ENCODE measurements around the gene FLCN. TPM values are rescaled to one million over a fixed set of nuclear protein-coding genes. Genes with fewer than 3 reads are reported as not detected.
"Not testable (repeated sequence)": the region's sequence is repeated elsewhere in the genome, so short reads cannot be mapped to it uniquely, and the experiment has no call there.

The FLCN gene
- total RNA-seq, 1 donor from 2014 or later, result 30.4 TPM

GRCh38 chr17:17184985-17185757 lies 51.8 kb downstream of the FLCN start:
- intact Hi-C loops (cut with micrococcal nuclease), result loop anchor here (5.0 to 10.0 kb wide), 2 partner anchors 52 to 140 kb away; partner anchors contain the start of genes FLCN and MPRIP
- H3K4me1 Mint-ChIP-seq (ENCODE audit: low read depth), result peaks cover 64% of the 10 kb centered on the region
- not testable (repeated sequence) for DNase-seq (ENCODE audit: low spot score); H3K27me3 Mint-ChIP-seq (ENCODE audit: low read depth); H3K9me3 Mint-ChIP-seq
- H3K36me3 Mint-ChIP-seq (ENCODE audit: low read depth), result peaks cover 70% of the 10 kb centered on the region
- peak overlapping the region; percentile 47 for H3K4me3 Mint-ChIP-seq (ENCODE audit: low read depth)
- peak overlapping the region; percentile 90 for H3K27ac Mint-ChIP-seq

GRCh38 chr17:17183744-17184143 lies 53.2 kb downstream of the FLCN start:
- no peaks in the 10 kb centered on the region for H3K9me3 Mint-ChIP-seq
- no peak overlapping the region for H3K4me3 Mint-ChIP-seq (ENCODE audit: low read depth)
- intact Hi-C loops (cut with micrococcal nuclease), result loop anchor here (2.0 to 10.0 kb wide), 3 partner anchors 23 to 139 kb away; partner anchors contain the start of genes FLCN, MPRIP and PLD6
- H3K36me3 Mint-ChIP-seq (ENCODE audit: low read depth), result peaks cover 77% of the 10 kb centered on the region
- no peak for DNase-seq (ENCODE audit: low spot score)
- H3K27ac Mint-ChIP-seq, result peak overlapping the region; percentile 90
- H3K4me1 Mint-ChIP-seq (ENCODE audit: low read depth), result peaks cover 74% of the 10 kb centered on the region
- no peaks in the 10 kb centered on the region for H3K27me3 Mint-ChIP-seq (ENCODE audit: low read depth)

GRCh38 chr17:17182598-17183136 lies 54.3 kb downstream of the FLCN start:
- peak overlapping the region; percentile 76 for H3K4me3 Mint-ChIP-seq (ENCODE audit: low read depth)
- H3K27ac Mint-ChIP-seq, result no peak overlapping the region
- no peak for DNase-seq (ENCODE audit: low spot score)
- intact Hi-C loops (cut with micrococcal nuclease), result loop anchor here (2.0 to 10.0 kb wide), 3 partner anchors 24 to 138 kb away; partner anchors contain the start of genes FLCN, MPRIP and PLD6
- H3K27me3 Mint-ChIP-seq (ENCODE audit: low read depth), result no peaks in the 10 kb centered on the region
- H3K36me3 Mint-ChIP-seq (ENCODE audit: low read depth), result peaks cover 76% of the 10 kb centered on the region
- peaks cover 79% of the 10 kb centered on the region for H3K4me1 Mint-ChIP-seq (ENCODE audit: low read depth)
- no peaks in the 10 kb centered on the region for H3K9me3 Mint-ChIP-seq

- intact Hi-C loops (cut with micrococcal nuclease), result loop anchor here (2.0 to 10.0 kb wide), 3 partner anchors 25 to 137 kb away; partner anchors contain the start of genes FLCN, MPRIP and PLD6
- H3K4me1 Mint-ChIP-seq (ENCODE audit: low read depth), result peaks cover 81% of the 10 kb centered on the region
- H3K4me3 Mint-ChIP-seq (ENCODE audit: low read depth), result peak overlapping the region; percentile 76
- H3K27ac Mint-ChIP-seq, result peak overlapping the region; percentile 91
- no peaks in the 10 kb centered on the region for H3K9me3 Mint-ChIP-seq
- H3K36me3 Mint-ChIP-seq (ENCODE audit: low read depth), result peaks cover 77% of the 10 kb centered on the region
- H3K27me3 Mint-ChIP-seq (ENCODE audit: low read depth), result no peaks in the 10 kb centered on the region
- peak; percentile 40 for DNase-seq (ENCODE audit: low spot score)
Measured at GRCh38 chr17:17181666-17182597, 55.0 kb downstream of the FLCN start.

GRCh38 chr17:17180741-17181525 lies 56.0 kb downstream of the FLCN start:
- peaks cover 82% of the 10 kb centered on the region for H3K4me1 Mint-ChIP-seq (ENCODE audit: low read depth)
- H3K4me3 Mint-ChIP-seq (ENCODE audit: low read depth), result peak overlapping the region; percentile 72
- intact Hi-C loops (cut with micrococcal nuclease), result loop anchor here (5.0 to 10.0 kb wide), 2 partner anchors 56 to 136 kb away; partner anchors contain the start of genes FLCN and MPRIP

GRCh38 chr17:17180141-17180603 lies 56.8 kb downstream of the FLCN start:
- intact Hi-C loops (cut with micrococcal nuclease), result loop anchor here (5.0 to 10.0 kb wide), 2 partner anchors 57 to 135 kb away; partner anchors contain the start of genes FLCN and MPRIP
- Mint-ChIP-seq H3K9me3 (no peaks in the 10 kb centered on the region), H3K4me1 (ENCODE audit: low read depth) (peaks cover 79% of the 10 kb centered on the region), H3K4me3 (ENCODE audit: low read depth) (peak overlapping the region; percentile 72), H3K36me3 (ENCODE audit: low read depth) (peaks cover 74% of the 10 kb centered on the region), H3K27ac (peak overlapping the region; percentile 92), H3K27me3 (ENCODE audit: low read depth) (no peaks in the 10 kb centered on the region)
- DNase-seq (ENCODE audit: low spot score), result no peak

More at GRCh38 chr17:17180741-17181525, 56.0 kb downstream of the FLCN start:
- Mint-ChIP-seq H3K27ac (peak overlapping the region; percentile 92), H3K9me3 (no peaks in the 10 kb centered on the region), H3K27me3 (ENCODE audit: low read depth) (no peaks in the 10 kb centered on the region), H3K36me3 (ENCODE audit: low read depth) (peaks cover 79% of the 10 kb centered on the region)
- DNase-seq (ENCODE audit: low spot score), result no peak

- Mint-ChIP-seq H3K9me3 (no peaks in the 10 kb centered on the region), H3K4me1 (ENCODE audit: low read depth) (peaks cover 71% of the 10 kb centered on the region), H3K36me3 (ENCODE audit: low read depth) (peaks cover 73% of the 10 kb centered on the region), H3K27ac (peak overlapping the region; percentile 92), H3K27me3 (ENCODE audit: low read depth) (no peaks in the 10 kb centered on the region), H3K4me3 (ENCODE audit: low read depth) (peak overlapping the region; percentile 72)
- intact Hi-C loops (cut with micrococcal nuclease), result loop anchor here (2.0 kb wide), 1 partner anchor 29 kb away; no protein-coding TSS in a partner anchor
- DNase-seq (ENCODE audit: low spot score), result peak; percentile 24
Measured at GRCh38 chr17:17179371-17179827, 57.6 kb downstream of the FLCN start.

GRCh38 chr17:17177176-17177575 lies 59.8 kb downstream of the FLCN start:
- Mint-ChIP-seq H3K4me1 (ENCODE audit: low read depth) (peaks cover 64% of the 10 kb centered on the region), H3K4me3 (ENCODE audit: low read depth) (no peak overlapping the region), H3K27me3 (ENCODE audit: low read depth) (no peaks in the 10 kb centered on the region), H3K36me3 (ENCODE audit: low read depth) (peaks cover 72% of the 10 kb centered on the region), H3K9me3 (no peaks in the 10 kb centered on the region), H3K27ac (peak overlapping the region; percentile 42)
- intact Hi-C loops (cut with micrococcal nuclease), result no loop called here
- no peak for DNase-seq (ENCODE audit: low spot score)

- intact Hi-C loops (cut with micrococcal nuclease), result no loop called here
Measured at GRCh38 chr17:17176341-17176740, 60.6 kb downstream of the FLCN start.

GRCh38 chr17:17175917-17176316 lies 61.1 kb downstream of the FLCN start:
- H3K36me3 Mint-ChIP-seq (ENCODE audit: low read depth), result peaks cover 66% of the 10 kb centered on the region
- DNase-seq (ENCODE audit: low spot score), result no peak
- H3K27ac Mint-ChIP-seq, result peak overlapping the region; percentile 80

More at GRCh38 chr17:17176341-17176740, 60.6 kb downstream of the FLCN start:
- Mint-ChIP-seq H3K27me3 (ENCODE audit: low read depth) (no peaks in the 10 kb centered on the region), H3K4me3 (ENCODE audit: low read depth) (peak overlapping the region; percentile 31), H3K36me3 (ENCODE audit: low read depth) (peaks cover 69% of the 10 kb centered on the region), H3K4me1 (ENCODE audit: low read depth) (peaks cover 56% of the 10 kb centered on the region), H3K27ac (peak overlapping the region; percentile 80), H3K9me3 (no peaks in the 10 kb centered on the region)
- no peak for DNase-seq (ENCODE audit: low spot score)

GRCh38 chr17:17175340-17175739 lies 61.6 kb downstream of the FLCN start:
- H3K4me1 Mint-ChIP-seq (ENCODE audit: low read depth), result peaks cover 48% of the 10 kb centered on the region
- no peak for DNase-seq (ENCODE audit: low spot score)
- H3K27me3 Mint-ChIP-seq (ENCODE audit: low read depth), result no peaks in the 10 kb centered on the region
- H3K27ac Mint-ChIP-seq, result no peak overlapping the region
- peaks cover 60% of the 10 kb centered on the region for H3K36me3 Mint-ChIP-seq (ENCODE audit: low read depth)
- intact Hi-C loops (cut with micrococcal nuclease), result no loop called here
- H3K4me3 Mint-ChIP-seq (ENCODE audit: low read depth), result no peak overlapping the region
- H3K9me3 Mint-ChIP-seq, result no peaks in the 10 kb centered on the region

More at GRCh38 chr17:17175917-17176316, 61.1 kb downstream of the FLCN start:
- H3K27me3 Mint-ChIP-seq (ENCODE audit: low read depth), result no peaks in the 10 kb centered on the region
- no peaks in the 10 kb centered on the region for H3K9me3 Mint-ChIP-seq
- peak overlapping the region; percentile 31 for H3K4me3 Mint-ChIP-seq (ENCODE audit: low read depth)
- intact Hi-C loops (cut with micrococcal nuclease), result no loop called here
- H3K4me1 Mint-ChIP-seq (ENCODE audit: low read depth), result peaks cover 54% of the 10 kb centered on the region

Measured in activated T-helper 2 cell treated with anti-CD3 and anti-CD28 coated beads, Interferon-gamma antibody, Interleukin-2, Interleukin-4, amounts not matched to agents 10 μg/mL and 5 μg/mL and 100 μg/mL, durations not matched to agents 14 hours and 24 hours and 36 hours (primary cell).